AG09319 (cell line): ENCODE measurements around the gene DOCK10.

Experiments
- DNase-seq: peaks from one replicate; pipeline ENCODE4 v3.0.0-alpha.2; 2010; ENCODE audit warnings: low read depth; ENCODE audit errors: extremely low read depth
- TF ChIP-seq, protein P1 (sequence below): IDR thresholded peaks from 2 replicates; pipeline ENCODE4 v1.5.1; 2011; ENCODE audit warnings: low read depth, mild to moderate bottlenecking, inconsistent platforms, low read length, moderate library complexity

DOCK10 gene

GRCh38 chr2:225074919-225075681, 32.8 kb upstream of the DOCK10 start:
- DNase-seq = no peak
- TF ChIP-seq, protein P1, sequence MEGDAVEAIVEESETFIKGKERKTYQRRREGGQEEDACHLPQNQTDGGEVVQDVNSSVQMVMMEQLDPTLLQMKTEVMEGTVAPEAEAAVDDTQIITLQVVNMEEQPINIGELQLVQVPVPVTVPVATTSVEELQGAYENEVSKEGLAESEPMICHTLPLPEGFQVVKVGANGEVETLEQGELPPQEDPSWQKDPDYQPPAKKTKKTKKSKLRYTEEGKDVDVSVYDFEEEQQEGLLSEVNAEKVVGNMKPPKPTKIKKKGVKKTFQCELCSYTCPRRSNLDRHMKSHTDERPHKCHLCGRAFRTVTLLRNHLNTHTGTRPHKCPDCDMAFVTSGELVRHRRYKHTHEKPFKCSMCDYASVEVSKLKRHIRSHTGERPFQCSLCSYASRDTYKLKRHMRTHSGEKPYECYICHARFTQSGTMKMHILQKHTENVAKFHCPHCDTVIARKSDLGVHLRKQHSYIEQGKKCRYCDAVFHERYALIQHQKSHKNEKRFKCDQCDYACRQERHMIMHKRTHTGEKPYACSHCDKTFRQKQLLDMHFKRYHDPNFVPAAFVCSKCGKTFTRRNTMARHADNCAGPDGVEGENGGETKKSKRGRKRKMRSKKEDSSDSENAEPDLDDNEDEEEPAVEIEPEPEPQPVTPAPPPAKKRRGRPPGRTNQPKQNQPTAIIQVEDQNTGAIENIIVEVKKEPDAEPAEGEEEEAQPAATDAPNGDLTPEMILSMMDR = no peak

- TF ChIP-seq, protein P1 = no peak
- DNase-seq = no peak
Measured at GRCh38 chr2:225074366-225074765, 32.1 kb upstream of the DOCK10 start.

- TF ChIP-seq, protein P1 = no peak
- no peak for DNase-seq
Measured at GRCh38 chr2:225073198-225073597, 30.9 kb upstream of the DOCK10 start.

GRCh38 chr2:225072444-225072843, 30.2 kb upstream of the DOCK10 start:
- DNase-seq = no peak
- TF ChIP-seq, protein P1 = no peak

- DNase-seq = no peak
Measured at GRCh38 chr2:225070811-225071210, 28.5 kb upstream of the DOCK10 start.

DNA sequence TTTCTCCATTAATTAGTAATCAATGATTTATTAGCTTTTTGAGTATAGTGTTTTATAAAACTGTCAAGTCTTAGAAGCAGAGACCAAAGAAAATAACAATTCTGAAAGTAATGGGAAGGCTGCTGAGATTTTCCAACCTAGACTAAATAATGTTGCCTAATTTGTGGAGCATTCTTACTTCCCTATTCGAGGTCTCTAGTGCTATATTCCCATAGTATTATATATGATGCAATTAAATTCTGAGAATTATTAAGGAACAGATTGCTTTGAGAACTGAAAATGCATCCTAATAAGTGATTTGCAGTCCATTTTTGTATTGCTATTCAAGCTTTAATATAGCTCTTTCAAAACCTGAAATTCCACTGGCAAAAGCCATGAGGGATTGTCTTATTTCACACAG, 27.7 kb upstream of the DOCK10 start:
- DNase-seq = no peak
- TF ChIP-seq, protein P1 = no peak

More at GRCh38 chr2:225070811-225071210, 28.5 kb upstream of the DOCK10 start:
- TF ChIP-seq, protein P1 = no peak

- no peak for DNase-seq
- TF ChIP-seq, protein P1 = no peak
Measured at GRCh38 chr2:225069477-225069876, 27.2 kb upstream of the DOCK10 start.
